Peyer's patch (tissue), 4 donors: ENCODE results near the gene GFPT2.

Source experiments
- POLR2A ChIP-seq, 2 donors: fragments of 450-650 bp; IDR thresholded peaks; one replicate each; pipeline ENCODE4 v1.5.1; 2017; ENCODE audit warnings: antibody characterized with exemption in 2 of 2, mild to moderate bottlenecking in 2 of 2, moderate library complexity in 2 of 2
- TF ChIP-seq, protein P1 (sequence below), 6 experiments: fragments of 450-650 bp in 4 of 6; fragments of 200-600 bp in 2 of 6; sonication (generic) in 1 of 6; IDR thresholded peaks; one replicate each; pipeline ENCODE4 v1.5.1; 2017 to 2019; ENCODE audit warnings: antibody characterized with exemption in 6 of 6, mild to moderate bottlenecking in 3 of 6, moderate library complexity in 1 of 6

GRCh38 chr5:180251887-180252286 is 101.2 kb downstream of the GFPT2 start:
- TF ChIP-seq, protein P1, sequence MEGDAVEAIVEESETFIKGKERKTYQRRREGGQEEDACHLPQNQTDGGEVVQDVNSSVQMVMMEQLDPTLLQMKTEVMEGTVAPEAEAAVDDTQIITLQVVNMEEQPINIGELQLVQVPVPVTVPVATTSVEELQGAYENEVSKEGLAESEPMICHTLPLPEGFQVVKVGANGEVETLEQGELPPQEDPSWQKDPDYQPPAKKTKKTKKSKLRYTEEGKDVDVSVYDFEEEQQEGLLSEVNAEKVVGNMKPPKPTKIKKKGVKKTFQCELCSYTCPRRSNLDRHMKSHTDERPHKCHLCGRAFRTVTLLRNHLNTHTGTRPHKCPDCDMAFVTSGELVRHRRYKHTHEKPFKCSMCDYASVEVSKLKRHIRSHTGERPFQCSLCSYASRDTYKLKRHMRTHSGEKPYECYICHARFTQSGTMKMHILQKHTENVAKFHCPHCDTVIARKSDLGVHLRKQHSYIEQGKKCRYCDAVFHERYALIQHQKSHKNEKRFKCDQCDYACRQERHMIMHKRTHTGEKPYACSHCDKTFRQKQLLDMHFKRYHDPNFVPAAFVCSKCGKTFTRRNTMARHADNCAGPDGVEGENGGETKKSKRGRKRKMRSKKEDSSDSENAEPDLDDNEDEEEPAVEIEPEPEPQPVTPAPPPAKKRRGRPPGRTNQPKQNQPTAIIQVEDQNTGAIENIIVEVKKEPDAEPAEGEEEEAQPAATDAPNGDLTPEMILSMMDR (IDR thresholded peaks at IDR 0.05), result no peak
- TF ChIP-seq POLR2A (IDR thresholded peaks at IDR 0.05), result no peak
